GM18861 (cell line): Measurements from ENCODE around the gene VIPR1.
"Not testable (repeated sequence)": the region's sequence is repeated elsewhere in the genome, so short reads cannot be mapped to it uniquely, and the experiment has no call there.

Experiments
- ATAC-seq: cut with Tn5 transposase; IDR thresholded peaks from one replicate; pipeline ENCODE4 v1.9.1; 2021; ENCODE audit not compliant: unreplicated experiment

The VIPR1 gene

GRCh38 chr3:42569593-42570142 lies 67.2 kb downstream of the VIPR1 start:
- ATAC-seq, result no peak

- ATAC-seq, result no peak
These were observed 69.8 kb downstream of the VIPR1 start for GRCh38 chr3:42572278-42572677.

- ATAC-seq, result no peak
These were observed 72.8 kb downstream of the VIPR1 start for GRCh38 chr3:42575137-42575741.

GRCh38 chr3:42578054-42578453 lies 75.6 kb downstream of the VIPR1 start:
- ATAC-seq, result no peak

- ATAC-seq, result not testable (repeated sequence)
These were observed 76.9 kb downstream of the VIPR1 start for GRCh38 chr3:42579346-42579745.

- no peak for ATAC-seq
These were observed 78.9 kb downstream of the VIPR1 start for GRCh38 chr3:42581400-42581708.

- peak; percentile 67 for ATAC-seq
These were observed 79.4 kb downstream of the VIPR1 start, which contains the start of gene SEC22C for GRCh38 chr3:42581709-42582473. SEC22C (minus strand) TSS chr3:42581967; CDS start chr3:42569046, 12,921 bp downstream.

- no peak for ATAC-seq
These were observed 80.1 kb downstream of the VIPR1 start for GRCh38 chr3:42582474-42583070.
